HG03378 (cell line): Measurements from ENCODE around the gene GLIS1.
"Not testable (repeated sequence)": the region's sequence is repeated elsewhere in the genome, so short reads cannot be mapped to it uniquely, and the experiment has no call there.

ENCODE experiments used
- ATAC-seq: cut with Tn5 transposase; IDR thresholded peaks from one replicate; pipeline ENCODE4 v1.9.1; 2021; ENCODE audit warnings: mild to moderate bottlenecking, moderate library complexity; ENCODE audit not compliant: unreplicated experiment

Gene GLIS1

GRCh38 chr1:53739109-53739681, at the start of gene GLIS1:
Gene GLIS1, minus strand, starts transcription at chr1:53739164. Its CDS starts 1,100 bp downstream, at chr1:53738064.
- ATAC-seq, result no peak

GRCh38 chr1:53787655-53788054, 48.7 kb upstream of the GLIS1 start:
- ATAC-seq, result no peak

GRCh38 chr1:53783056-53783455, 44.1 kb upstream of the GLIS1 start:
- no peak for ATAC-seq

GRCh38 chr1:53781654-53782053, 42.7 kb upstream of the GLIS1 start:
- ATAC-seq, result no peak

- ATAC-seq, result no peak
These were observed 38.3 kb upstream of the GLIS1 start for GRCh38 chr1:53777272-53777671.

- ATAC-seq, result no peak
These were observed 32.7 kb upstream of the GLIS1 start for GRCh38 chr1:53771648-53772047.

GRCh38 chr1:53769780-53770179, 30.8 kb upstream of the GLIS1 start:
- ATAC-seq, result no peak

- no peak for ATAC-seq
These were observed 30.2 kb upstream of the GLIS1 start for GRCh38 chr1:53769184-53769583.

GRCh38 chr1:53766831-53767405, 28.0 kb upstream of the GLIS1 start:
- no peak for ATAC-seq

- no peak for ATAC-seq
These were observed 27.3 kb upstream of the GLIS1 start for GRCh38 chr1:53766194-53766742.

- ATAC-seq, result no peak
These were observed 26.7 kb upstream of the GLIS1 start for GRCh38 chr1:53765657-53766056.

- no peak for ATAC-seq
These were observed 24.9 kb upstream of the GLIS1 start for GRCh38 chr1:53763911-53764310.

- no peak for ATAC-seq
These were observed 24.5 kb upstream of the GLIS1 start for GRCh38 chr1:53763461-53763860.

GRCh38 chr1:53760497-53760896, 21.5 kb upstream of the GLIS1 start:
- not testable (repeated sequence) for ATAC-seq

GRCh38 chr1:53755874-53756273, 16.9 kb upstream of the GLIS1 start:
- ATAC-seq, result no peak

GRCh38 chr1:53754484-53755312, 15.7 kb upstream of the GLIS1 start:
- ATAC-seq, result no peak

GRCh38 chr1:53752281-53752680, 13.3 kb upstream of the GLIS1 start:
- no peak for ATAC-seq

GRCh38 chr1:53747841-53748240, 8.9 kb upstream of the GLIS1 start:
- no peak for ATAC-seq

- ATAC-seq, result no peak
These were observed 1.7 kb upstream of the GLIS1 start for GRCh38 chr1:53740621-53741105.

GRCh38 chr1:53738205-53739108, 507 bp downstream of the GLIS1 start:
- no peak for ATAC-seq
